PC-3 (cell line): ENCODE data around the gene ZNF490. TPM values are rescaled to one million over a fixed set of nuclear protein-coding genes. Genes with fewer than 3 reads are reported as not detected.

ENCODE experiments used
- ATAC-seq: fragments of 200-7000 bp; cut with Tn5 transposase; 2 replicates; pipeline ENCODE4 v1.9.1; 2020; ENCODE audit warnings: mild to moderate bottlenecking, moderate library complexity
- BruUV-seq: library from RNA; stranded (reverse); fragments of 400-500 nt; replicated peaks from 2 replicates; lab custom pipeline; 2021; lab: Mats Ljungman, UMichigan
- CTCF ChIA-PET: fragments of 300-600 bp; sonication (Branson Sonifier 250); formaldehyde crosslinking; loops from one replicate; lab custom pipeline; 2022; ENCODE audit warnings: antibody characterized with exemption; lab: Charles Lee
- POLR2A ChIA-PET: fragments of 300-600 bp; sonication (Branson Sonifier 250); formaldehyde crosslinking; loops from one replicate; lab custom pipeline; 2022; ENCODE audit warnings: antibody characterized with exemption; ENCODE audit not compliant: unreplicated experiment; lab: Charles Lee
- DNase-seq: peaks from one replicate; pipeline ENCODE4 v3.0.0-alpha.2; 2015
- H2AFZ ChIP-seq: fragments of 300-600 bp; sonication (generic); 2 replicates; pipeline ENCODE4 v1.6.0; 2016; ENCODE audit warnings: antibody characterized with exemption, low read length
- H3F3A ChIP-seq: fragments of 300-600 bp; sonication (generic); one replicate; pipeline ENCODE4 v1.6.0; 2017; ENCODE audit warnings: antibody characterized with exemption, low read length, control low read depth, mild to moderate bottlenecking; ENCODE audit not compliant: unreplicated experiment
- H3K27ac ChIP-seq: fragments of 300-600 bp; sonication (generic); 2 replicates; pipeline ENCODE4 v1.5.1; 2016; ENCODE audit warnings: mild to moderate bottlenecking, low read length
- H3K27me3 ChIP-seq: fragments of 300-600 bp; sonication (generic); 2 replicates; pipeline ENCODE4 v1.6.1; 2016; ENCODE audit warnings: low read length, mixed read lengths
- H3K36me3 ChIP-seq: fragments of 300-600 bp; sonication (generic); 2 replicates; pipeline ENCODE4 v1.6.1; 2016; ENCODE audit warnings: low read depth, mixed run types, low read length, mixed read lengths
- H3K4me1 ChIP-seq: fragments of 300-600 bp; sonication (generic); 2 replicates; pipeline ENCODE4 v1.5.1; 2016; ENCODE audit warnings: low read length; ENCODE audit not compliant: insufficient read depth
- H3K4me2 ChIP-seq: fragments of 300-600 bp; sonication (generic); 2 replicates; pipeline ENCODE4 v1.6.0; 2016; ENCODE audit warnings: low read length
- H3K4me3 ChIP-seq: fragments of 300-600 bp; sonication (generic); 2 replicates; pipeline ENCODE4 v1.5.1; 2016; ENCODE audit warnings: mild to moderate bottlenecking, low read length, mixed read lengths
- H3K79me2 ChIP-seq: fragments of 300-600 bp; sonication (generic); 2 replicates; pipeline ENCODE4 v1.6.1; 2017; ENCODE audit warnings: low read length, mixed read lengths
- H3K9ac ChIP-seq: fragments of 300-600 bp; sonication (generic); 2 replicates; pipeline ENCODE4 v1.6.0; 2016; ENCODE audit warnings: mild to moderate bottlenecking, low read length
- H3K9me2 ChIP-seq: fragments of 300-600 bp; sonication (generic); replicated peaks from 2 replicates; pipeline ENCODE4 v1.6.1; 2016; ENCODE audit warnings: mixed run types, low read length, mixed read lengths
- H3K9me3 ChIP-seq: fragments of 300-600 bp; sonication (generic); 2 replicates; pipeline ENCODE4 v1.6.1; 2016; ENCODE audit warnings: low read length, mixed read lengths
- H4K20me1 ChIP-seq: fragments of 300-600 bp; sonication (generic); 2 replicates; pipeline ENCODE4 v1.6.1; 2016; ENCODE audit warnings: low read length, mixed read lengths
- CTCF ChIP-seq: fragments of 300-600 bp; sonication (generic); conservative IDR thresholded peaks from 2 replicates; pipeline ENCODE4 v1.5.1; 2017; ENCODE audit warnings: antibody characterized with exemption, low read depth, mild to moderate bottlenecking, low read length
- EZH2 ChIP-seq: fragments of 300-600 bp; sonication (generic); IDR thresholded peaks from one replicate; pipeline ENCODE4 v1.6.1; 2017; ENCODE audit warnings: antibody characterized with exemption, mild to moderate bottlenecking, low read length; ENCODE audit not compliant: unreplicated experiment
- EZH2phosphoT487 ChIP-seq: fragments of 300-600 bp; sonication (generic); IDR thresholded peaks from 2 replicates; pipeline ENCODE4 v1.6.1; 2018; ENCODE audit warnings: mild to moderate bottlenecking, antibody characterized with exemption, low read length, borderline replicate concordance
- intact Hi-C: fragments of 100-400 bp; cut with micrococcal nuclease; formaldehyde crosslinking; loops from 2 replicates; pipeline ENCODE4 v1.9.0; 2023
- total RNA-seq: library from RNA; depleted of rRNA; stranded (reverse); fragments of >200 nt; gene quantifications from 2 replicates; pipeline ENCODE4 v1.2.3, GENCODE V29; 2014

Gene ZNF490
- total RNA-seq, 1 experiment from 2014 or later, result 10.7 TPM

GRCh38 chr19:12656899-12657571 is 46.4 kb upstream of the ZNF490 start:
- DNase-seq (no peak), ATAC-seq (no peak)
- Histone ChIP-seq H3K9me2 (no peaks in the 10 kb centered on the region), H3K9ac (no peak overlapping the region), H3K9me3 (no peaks in the 10 kb centered on the region), H3K79me2 (no peaks in the 10 kb centered on the region), H3K4me1 (no peaks in the 10 kb centered on the region), H3F3A (no peaks in the 10 kb centered on the region), H3K27me3 (no peaks in the 10 kb centered on the region), H3K4me2 (no peak overlapping the region), H3K27ac (no peak overlapping the region), H3K36me3 (peaks cover 27% of the 10 kb centered on the region), H3K4me3 (no peak overlapping the region), H4K20me1 (no peaks in the 10 kb centered on the region), H2AFZ (no peak overlapping the region)
- ChIA-PET CTCF (interaction anchor here (0.6 kb wide), 1 partner anchor 47 kb away, joined by 7 read pairs; the partner anchor contains the start of gene ZNF490), POLR2A (no interaction called here)
- no TSS peak for BruUV-seq
- no peak for TF ChIP-seq EZH2
- no peak for TF ChIP-seq CTCF
- no peak for TF ChIP-seq EZH2phosphoT487
- intact Hi-C loops, result no loop called here

GRCh38 chr19:12655546-12655945 is 44.9 kb upstream of the ZNF490 start:
- no peaks in the 10 kb centered on the region for H3K9me2 ChIP-seq
- POLR2A ChIA-PET, result no interaction called here

GRCh38 chr19:12652219-12652618 is 41.6 kb upstream of the ZNF490 start:
- no peak for DNase-seq

More at GRCh38 chr19:12655546-12655945, 44.9 kb upstream of the ZNF490 start:
- H3F3A ChIP-seq, result no peaks in the 10 kb centered on the region
- H3K4me2 ChIP-seq, result no peak overlapping the region
- H3K9me3 ChIP-seq, result no peaks in the 10 kb centered on the region
- no peak for DNase-seq
- CTCF ChIA-PET, result no interaction called here
- H3K9ac ChIP-seq, result no peak overlapping the region
- intact Hi-C loops, result no loop called here
- H3K4me3 ChIP-seq, result no peak overlapping the region
- H2AFZ ChIP-seq, result no peak overlapping the region
- H3K27me3 ChIP-seq, result no peaks in the 10 kb centered on the region
- H3K36me3 ChIP-seq, result peaks cover 23% of the 10 kb centered on the region
- no peaks in the 10 kb centered on the region for H4K20me1 ChIP-seq
- no peaks in the 10 kb centered on the region for H3K79me2 ChIP-seq
- no peak overlapping the region for H3K27ac ChIP-seq
- no peak for TF ChIP-seq EZH2
- ATAC-seq, result no peak
- BruUV-seq, result no TSS peak
- no peaks in the 10 kb centered on the region for H3K4me1 ChIP-seq

More at GRCh38 chr19:12652219-12652618, 41.6 kb upstream of the ZNF490 start:
- Histone ChIP-seq H3K9ac (no peak overlapping the region), H3K36me3 (peaks cover 16% of the 10 kb centered on the region), H3K79me2 (no peaks in the 10 kb centered on the region), H3K9me3 (no peaks in the 10 kb centered on the region), H3K4me2 (no peak overlapping the region), H3K27ac (no peak overlapping the region), H3K9me2 (no peaks in the 10 kb centered on the region), H3K4me1 (no peaks in the 10 kb centered on the region), H3K4me3 (no peak overlapping the region), H3K27me3 (no peaks in the 10 kb centered on the region), H3F3A (no peaks in the 10 kb centered on the region), H4K20me1 (no peaks in the 10 kb centered on the region), H2AFZ (no peak overlapping the region)
- no TSS peak for BruUV-seq
- ChIA-PET POLR2A (no interaction called here), CTCF (no interaction called here)
- TF ChIP-seq EZH2, result no peak
- TF ChIP-seq CTCF, result no peak
- no peak for TF ChIP-seq EZH2phosphoT487
- intact Hi-C loops, result no loop called here
- no peak for ATAC-seq
